ENCODE data around the gene RIMKLB.
"Not testable (repeated sequence)": the region's sequence is repeated elsewhere in the genome, so short reads cannot be mapped to it uniquely, and the experiment has no call there.

RIMKLB gene

DNA sequence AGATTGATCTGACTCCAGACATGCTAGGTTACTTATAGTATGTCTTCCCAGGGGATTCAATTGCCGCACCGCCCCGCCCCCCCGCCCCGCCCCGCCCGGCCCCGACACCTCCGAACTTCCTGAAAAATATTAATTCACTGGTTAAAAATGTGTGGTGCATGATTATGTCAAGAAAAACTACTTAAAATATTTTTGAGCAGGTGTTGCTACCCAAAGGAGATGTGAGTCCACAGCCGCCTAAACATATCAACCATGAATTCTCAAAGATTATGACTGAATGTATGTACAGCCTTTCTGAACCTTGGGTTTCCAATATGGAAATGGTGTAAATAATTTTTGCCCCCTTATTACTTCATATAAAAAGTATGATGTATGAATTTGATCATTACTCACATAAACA, 2.7 kb upstream of the RIMKLB start:
- DNase-seq (ENCODE audit: low spot score): no peak

DNA sequence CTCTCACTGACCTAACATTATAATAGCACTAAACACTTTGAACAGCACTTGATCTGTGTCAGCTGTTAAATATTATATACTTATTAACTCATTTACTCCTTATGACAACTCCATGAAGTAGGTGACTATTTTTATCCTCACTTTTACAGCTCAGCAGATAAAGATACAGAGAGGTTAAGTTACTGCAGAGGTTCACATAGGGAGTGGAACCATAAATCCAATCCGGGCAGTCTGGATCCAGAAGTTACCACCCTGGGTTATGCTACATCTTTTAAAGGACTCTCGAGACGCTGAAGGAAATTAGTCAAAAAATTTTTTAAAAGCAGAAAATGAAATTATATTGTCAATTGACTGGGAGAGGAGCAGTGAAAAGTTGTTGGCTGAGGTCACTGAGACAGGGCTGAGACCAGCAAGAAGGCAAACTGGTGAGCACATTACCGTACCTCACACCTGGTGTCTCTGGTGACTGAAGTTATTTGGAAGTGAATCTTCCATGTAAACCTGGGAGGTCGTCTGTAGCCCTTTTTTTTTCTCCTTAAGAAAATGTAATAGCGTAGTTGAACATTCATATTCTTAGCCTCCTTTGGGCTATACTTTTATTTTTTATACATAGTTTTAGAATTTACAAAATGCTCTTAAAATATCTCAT, 1.2 kb upstream of the RIMKLB start:
- no peak for DNase-seq (ENCODE audit: low spot score)

DNA sequence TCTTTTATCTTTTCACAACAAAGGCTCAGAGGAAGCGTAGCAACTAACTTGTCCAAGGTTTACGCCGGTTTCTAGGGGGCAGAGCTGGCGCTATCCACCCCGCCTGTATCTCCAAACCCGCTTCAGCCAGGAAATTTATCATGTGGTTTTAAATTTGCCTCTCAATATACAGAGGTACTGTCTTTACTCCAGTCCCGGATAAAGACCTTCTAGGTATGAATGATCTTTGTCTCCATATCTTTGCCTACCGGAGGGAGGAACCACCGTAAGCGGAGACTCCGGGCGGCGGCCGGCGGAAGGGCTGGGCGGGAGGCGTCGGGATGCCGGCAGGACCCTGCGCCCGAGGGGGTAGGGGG, 693 bp upstream of the RIMKLB start:
- peak; percentile 26 for DNase-seq (ENCODE audit: low spot score)

DNA sequence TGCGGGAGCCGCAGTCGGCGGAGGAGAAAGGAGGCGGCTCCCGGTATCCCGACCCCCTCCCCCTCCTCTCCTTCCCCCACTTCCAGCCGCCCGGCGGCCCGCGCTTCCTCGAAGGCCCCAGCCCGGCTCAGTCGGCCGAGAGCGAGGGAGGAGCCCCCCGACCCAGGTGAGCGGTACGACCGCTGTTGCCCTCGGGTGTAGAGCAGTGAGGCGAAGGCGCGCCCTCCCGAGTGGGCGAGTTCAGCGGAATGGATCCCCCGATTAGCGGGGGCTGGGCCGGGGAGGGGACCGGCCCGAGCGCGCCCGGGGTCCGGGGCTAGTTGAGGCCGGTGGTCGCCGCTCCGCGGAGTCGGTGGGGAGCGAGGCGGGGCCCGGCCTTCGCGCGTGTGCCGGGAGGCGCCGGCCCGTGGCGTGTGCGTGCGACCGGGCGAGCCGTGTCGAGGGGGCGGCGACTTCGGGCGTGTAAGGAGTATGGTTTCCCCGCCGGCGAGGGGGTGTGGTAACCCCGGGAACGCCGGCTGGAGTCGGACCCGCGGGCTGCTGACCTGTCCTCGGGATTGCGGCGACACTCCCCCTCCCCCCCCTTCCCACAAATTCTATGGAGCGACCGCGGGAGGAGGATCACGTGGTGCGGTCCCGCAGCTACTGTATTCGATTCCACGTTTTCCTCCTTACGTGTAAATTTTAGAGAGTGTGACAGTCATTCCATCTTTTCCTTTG, 501 bp downstream of the RIMKLB start:
- DNase-seq (ENCODE audit: low spot score): peak; percentile 26

DNA sequence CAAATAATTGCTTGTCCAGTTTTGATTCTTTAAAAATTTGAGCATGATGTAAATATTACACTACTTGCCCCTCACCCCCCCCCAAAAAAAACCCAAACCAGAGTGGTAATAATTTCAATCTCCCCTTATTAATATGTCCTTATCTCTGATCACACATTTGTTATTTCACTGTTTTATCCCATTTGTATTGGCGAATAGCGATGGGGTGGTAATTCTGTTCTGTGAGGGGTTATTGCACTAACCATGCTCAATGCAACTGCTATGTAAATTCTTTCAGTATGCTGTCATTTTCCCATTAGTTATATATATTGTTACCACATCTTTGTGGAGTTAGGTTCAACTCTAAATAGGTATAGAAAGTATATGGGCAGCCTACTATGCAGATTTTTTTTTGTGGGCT, 1.1 kb downstream of the RIMKLB start:
- DNase-seq (ENCODE audit: low spot score): no peak

DNA sequence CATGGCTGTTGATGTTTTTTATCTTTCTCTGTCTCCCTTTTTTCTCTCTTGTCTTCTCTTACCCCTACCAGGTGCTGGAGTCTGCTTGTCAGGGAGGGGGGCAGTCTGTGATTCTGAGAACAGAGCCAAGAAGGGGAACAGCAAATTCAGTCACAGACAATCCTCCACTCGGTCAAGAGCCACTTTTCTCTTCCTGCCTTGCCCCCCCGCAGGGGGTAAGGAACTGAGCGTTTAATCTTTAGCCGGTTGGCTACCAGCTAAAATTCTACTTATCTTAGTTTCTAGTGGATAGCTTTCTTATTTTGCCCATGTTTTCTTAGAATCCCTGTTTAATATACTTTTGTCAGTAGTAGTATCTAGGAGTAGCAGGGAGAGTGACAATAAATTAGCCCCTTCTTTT, 1.9 kb downstream of the RIMKLB start:
- no peak for DNase-seq (ENCODE audit: low spot score)

DNA sequence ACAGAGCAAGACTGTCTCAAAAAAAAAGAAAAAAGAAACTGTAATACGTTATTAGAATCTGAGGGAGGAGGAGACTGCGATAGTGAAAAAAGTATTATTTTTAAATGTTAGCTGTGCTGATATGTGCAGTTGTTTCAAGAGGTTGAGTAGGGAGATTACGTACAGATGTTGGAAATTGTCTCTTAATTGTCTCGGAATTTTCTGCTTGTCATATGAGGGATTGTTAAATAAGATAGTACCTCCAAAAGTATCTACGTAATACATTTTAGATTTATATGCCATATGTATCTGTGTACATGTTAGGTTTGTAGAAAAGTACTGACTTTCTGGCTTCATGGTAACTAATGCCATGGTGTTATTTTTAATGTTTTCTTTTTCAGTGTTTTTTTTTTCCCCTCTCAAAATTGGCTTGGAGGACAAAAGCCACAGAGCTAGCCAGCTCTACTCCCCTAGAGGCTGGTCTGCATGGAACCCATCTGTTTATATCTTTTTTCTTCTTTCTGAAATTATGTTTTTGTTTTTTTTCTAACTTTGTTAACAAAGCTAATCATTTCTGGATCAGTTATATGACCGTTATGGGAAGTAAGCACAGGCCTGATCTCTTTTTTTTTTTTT, 3.4 kb downstream of the RIMKLB start:
- DNase-seq (ENCODE audit: low spot score): no peak

DNA sequence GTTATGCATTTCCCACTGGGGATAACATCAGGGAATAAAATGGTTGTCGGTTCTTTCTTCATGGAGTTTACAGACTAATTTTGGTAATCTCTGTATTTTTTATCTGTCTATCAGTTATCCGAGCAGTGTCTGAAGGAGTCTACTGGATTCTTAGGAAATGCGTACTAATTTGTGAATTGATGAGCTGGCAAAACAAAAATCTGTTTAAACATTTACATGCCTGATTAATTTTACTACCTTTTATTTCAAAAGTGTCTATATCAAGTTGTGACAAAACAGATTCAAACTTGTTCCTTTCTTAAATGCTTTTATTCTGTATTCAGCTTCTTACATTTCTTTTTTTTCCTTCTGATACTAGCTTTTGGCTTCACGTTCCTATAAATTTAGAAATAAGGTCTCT, 4.4 kb downstream of the RIMKLB start:
- no peak for DNase-seq (ENCODE audit: low spot score)

DNA sequence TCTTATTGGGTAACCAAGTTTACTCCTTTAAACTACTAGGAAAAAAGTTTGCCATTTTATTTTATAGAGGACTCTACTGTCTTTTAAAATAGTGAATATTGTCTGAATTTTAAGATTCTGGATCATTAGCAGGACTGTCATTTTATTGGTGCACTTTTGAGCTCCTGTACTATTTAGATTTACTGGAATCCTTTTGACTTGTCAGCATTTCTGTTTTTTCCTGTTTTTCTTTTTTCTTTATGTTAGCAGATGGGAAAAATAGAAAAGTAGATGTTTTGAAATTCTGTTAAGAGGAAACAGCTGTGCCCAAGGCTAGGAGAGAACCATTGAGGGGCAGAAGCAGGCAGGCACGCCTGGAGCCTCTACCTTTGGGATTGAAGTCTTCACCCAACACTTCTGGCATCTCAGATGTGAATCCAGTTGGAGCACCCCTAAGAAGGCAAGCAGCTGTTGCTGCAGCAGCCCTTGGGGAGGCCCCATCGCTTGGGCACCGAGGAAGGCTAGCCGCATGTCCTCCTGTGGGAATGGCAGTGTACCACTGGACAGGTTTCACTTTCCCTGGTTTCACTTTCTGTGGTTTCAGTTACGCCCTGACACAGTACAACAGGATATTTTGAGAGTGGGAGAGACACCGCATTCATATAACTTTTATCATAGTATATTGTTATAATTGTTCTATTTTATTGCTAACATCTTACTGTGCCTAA, 11.5 kb downstream of the RIMKLB start:
- DNase-seq (ENCODE audit: low spot score): no peak

DNA sequence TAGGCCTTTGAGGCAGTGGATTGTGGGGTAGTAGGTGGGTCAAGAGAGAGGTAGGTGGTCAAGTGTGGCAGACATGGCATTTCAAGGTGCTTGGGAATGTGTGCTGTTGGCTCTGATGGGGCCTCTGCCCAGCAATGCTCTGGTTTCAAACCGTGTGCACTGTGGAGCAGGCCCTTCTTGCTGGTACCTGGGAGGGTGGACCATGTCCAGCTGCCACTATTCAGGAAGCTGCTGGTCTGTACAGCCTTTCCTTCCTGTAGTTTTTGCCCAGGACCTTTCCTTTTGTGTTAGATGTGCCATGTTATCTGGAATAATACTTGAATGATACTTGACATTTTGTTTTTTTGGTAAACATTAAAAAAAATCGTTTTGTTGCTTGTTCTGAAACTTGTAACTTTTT, 14.8 kb downstream of the RIMKLB start:
- DNase-seq (ENCODE audit: low spot score): no peak

DNA sequence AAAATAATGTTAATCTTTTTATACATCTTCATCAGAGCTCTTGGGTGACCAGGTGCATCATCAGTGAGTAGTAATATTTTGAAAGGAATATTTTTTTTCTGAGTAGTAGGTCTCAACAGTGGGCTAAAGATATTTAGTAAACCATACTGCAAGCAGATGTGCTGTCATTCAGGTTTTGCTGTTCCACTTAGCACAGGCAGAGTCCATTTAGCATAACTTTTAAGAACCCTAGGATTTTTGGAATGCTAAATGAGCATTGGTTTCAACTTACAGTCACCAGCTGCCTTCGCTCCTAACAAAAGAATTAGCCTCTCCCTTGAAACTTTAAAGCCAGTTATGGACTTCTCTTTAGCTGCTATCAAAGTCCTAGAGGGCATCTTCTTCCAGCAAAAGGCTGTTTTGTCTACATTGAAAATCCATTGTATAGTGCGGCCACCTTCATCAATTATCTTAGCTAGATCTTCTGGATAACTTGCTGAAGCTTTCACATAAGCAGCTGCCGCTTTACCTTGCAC, 24.6 kb downstream of the RIMKLB start:
- no peak for DNase-seq (ENCODE audit: low spot score)

DNA sequence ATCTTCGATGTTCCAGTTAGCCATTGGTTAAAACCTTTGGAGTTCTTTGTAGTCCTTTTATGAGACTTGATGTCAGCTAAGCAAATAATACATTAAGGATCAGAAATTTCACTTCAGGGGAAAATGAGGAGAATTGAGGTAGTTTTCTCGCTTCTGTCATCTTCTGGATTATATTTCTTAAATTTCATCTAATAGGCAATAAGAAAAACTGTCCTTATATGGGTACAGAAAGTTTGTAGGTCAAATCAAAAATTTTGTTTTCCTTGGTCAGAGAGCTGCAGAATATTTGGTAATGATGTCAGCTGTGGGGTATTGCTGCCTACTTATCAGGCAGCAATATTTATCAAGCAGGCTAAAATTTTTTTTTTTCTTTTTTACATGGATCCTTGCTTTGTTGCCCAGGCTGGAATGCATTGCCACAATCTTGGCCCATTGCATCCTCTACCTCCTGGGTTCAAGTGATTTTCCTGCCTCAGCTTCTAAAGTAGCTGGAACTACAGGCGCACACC, 37.1 kb downstream of the RIMKLB start:
- no peak for DNase-seq (ENCODE audit: low spot score)

DNA sequence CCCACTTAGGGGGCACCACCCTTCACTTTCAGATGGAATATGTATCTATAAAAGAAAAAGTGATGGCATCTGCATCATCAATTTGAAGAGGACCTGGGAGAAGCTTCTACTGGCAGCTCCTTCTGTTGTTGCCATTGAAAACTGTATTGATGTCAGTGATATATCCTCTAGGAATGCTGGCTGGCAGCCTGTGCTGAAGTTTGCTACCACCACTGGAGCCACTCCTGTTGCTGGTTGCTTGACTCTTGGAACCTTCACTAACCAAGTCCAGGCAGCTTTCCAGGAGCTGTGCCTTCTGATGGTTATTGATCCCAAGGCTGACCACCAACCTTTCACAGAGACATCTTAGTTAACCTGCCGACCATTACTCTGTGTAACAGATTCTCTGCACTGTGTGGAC, 44.7 kb downstream of the RIMKLB start:
- no peak for DNase-seq (ENCODE audit: low spot score)

DNA sequence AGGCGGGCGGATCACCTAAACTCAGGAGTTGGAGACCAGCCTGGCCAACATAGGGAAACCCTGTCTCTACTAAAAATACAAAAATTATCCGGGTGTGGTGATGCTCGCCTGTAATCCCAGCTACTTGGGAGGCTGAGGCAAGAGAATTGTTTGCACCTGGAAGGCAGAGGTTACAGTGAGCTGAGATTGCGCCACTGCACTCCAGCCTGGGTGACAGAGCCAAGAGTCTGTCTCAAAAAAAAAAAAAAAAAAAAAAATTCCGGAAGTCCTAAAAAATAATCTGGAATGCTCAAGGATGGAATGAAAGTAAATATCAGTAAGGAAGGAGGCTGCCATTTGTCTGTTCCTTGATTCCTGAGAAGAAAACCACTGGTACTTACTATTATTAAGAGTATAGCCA, 45.3 kb downstream of the RIMKLB start:
- not testable (repeated sequence) for DNase-seq (ENCODE audit: low spot score)

DNA sequence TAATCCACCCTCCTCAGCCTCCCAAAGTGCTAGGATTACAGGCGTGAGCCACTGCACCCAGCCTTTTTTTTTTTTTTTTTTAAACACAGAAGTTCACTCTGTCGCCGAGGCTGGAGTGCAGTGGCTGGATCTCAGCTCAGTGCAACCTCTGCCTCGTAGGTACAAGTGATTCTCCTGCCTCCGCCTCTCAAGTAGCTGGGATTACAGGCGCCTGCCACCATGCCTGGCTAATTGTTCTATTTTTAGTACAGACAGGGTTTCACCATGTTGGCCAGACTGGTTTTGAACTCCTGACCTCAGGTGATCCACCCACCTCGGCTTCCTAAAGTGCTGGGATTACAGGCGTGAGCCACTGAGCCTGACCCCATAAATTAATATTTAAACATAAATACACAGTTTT, 47.8 kb downstream of the RIMKLB start:
- DNase-seq (ENCODE audit: low spot score): not testable (repeated sequence)

DNA sequence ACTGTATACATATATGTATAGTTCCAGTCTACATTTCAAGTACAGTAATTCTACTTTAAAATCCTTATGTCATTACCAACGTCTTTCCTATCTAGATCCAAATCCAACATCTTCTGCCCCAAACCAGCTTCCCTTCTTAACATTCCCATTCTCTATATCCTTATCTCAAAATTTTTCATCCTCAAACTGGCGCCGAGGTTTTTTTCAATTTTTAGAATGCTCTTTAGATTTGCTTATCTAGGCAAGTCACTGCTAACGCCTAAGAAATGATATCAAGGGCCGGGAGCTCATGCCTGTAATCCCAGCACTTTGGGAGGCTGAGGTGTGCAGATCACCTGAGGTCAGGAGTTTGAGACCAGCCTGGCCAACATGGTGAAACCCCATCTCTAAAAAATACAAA, 48.3 kb downstream of the RIMKLB start:
- no peak for DNase-seq (ENCODE audit: low spot score)

DNA sequence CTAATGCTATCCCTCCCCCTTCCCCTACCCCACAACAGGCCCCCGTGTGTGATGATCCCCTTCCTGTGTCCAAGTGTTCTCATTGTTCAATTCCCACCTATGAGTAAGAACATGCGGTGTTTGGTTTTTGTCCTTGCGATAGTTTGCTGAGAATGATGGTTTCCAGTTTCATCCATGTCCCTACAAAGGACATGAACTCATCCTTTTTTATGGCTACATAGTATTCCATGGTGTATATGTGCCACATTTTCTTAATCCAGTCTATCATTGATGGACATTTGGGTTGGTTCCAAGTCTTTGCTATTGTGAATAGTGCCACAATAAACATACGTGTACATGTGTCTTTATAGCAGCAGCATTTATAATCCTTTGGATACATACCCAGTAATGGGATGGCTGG, 62.3 kb downstream of the RIMKLB start:
- not testable (repeated sequence) for DNase-seq (ENCODE audit: low spot score)

DNA sequence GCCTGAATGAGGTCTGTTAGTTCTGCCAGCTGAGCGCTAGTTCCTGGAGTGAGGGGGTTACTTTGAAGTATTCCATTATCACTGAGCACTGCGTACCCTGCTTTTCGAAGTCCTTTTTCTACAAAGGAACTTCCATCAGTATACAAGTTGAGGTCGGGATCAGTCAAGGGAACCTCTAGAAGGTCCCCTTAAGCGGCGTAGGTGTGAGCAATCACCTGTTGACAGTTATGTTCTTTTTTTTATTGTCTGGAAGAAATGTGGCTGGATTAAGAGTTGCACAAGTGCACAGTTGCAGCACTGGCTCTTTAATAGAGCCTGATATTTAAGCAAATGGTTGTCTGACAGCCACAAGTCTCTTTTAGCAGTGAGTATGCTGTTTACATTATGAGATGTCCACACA, 64.9 kb downstream of the RIMKLB start:
- not testable (repeated sequence) for DNase-seq (ENCODE audit: low spot score)

DNA sequence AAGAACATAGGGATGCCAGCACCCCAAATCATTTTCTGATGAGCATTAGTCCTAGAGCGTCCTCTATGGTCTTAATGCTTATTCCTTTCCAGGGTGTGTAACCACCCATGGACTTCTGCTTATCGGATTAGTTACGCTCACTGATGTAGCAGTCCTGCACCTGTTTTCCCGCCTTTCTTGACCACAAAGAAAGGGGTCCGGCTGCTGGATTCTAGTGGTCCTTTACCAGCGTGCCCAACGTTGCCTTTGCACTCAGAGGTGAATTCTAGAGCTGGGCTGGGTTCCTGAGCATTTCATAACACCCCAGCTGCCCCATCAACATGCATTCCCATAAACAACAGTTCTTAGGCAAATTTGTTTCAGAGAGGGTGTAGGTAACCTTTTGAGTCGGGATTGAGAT, 68.3 kb downstream of the RIMKLB start:
- DNase-seq (ENCODE audit: low spot score): not testable (repeated sequence)

DNA sequence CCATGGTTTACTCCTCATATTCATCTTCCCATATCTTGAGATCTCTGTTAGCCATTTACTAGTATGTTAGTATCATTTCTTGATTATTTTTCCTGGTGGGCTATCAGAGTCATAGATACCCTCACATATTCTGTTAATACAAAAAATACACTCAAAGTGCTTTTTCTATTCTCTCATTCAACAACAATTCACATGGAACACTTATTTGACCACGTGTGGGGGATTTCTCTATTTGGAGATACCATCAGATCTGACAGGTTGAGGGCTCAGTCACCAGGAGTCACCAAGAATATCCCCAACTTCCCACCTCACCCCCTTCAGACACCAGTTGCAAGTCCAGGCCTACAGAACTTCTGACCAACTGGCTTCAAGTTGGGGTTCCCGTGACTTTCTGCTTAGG, 72.7 kb downstream of the RIMKLB start:
- DNase-seq (ENCODE audit: low spot score): no peak

DNA sequence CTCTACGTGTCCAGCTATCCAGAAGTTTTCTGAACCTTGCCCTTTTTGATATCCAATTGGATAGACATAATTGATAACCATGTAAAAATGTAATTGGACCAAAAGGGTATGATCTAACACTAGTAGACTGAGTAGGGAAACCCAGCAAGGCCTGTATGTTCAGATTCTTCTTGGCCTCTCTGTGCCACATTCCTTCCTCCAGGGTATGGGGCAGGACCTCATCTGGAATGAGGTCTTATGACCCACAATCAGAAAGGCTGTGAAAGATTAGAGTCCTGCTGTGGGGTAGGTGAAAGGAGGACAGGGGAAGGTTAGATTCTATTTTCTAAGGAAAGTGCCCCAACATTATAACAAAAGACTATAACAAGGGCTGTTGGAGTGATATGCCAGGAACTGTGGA, 73.3 kb downstream of the RIMKLB start:
- no peak for DNase-seq (ENCODE audit: low spot score)

DNA sequence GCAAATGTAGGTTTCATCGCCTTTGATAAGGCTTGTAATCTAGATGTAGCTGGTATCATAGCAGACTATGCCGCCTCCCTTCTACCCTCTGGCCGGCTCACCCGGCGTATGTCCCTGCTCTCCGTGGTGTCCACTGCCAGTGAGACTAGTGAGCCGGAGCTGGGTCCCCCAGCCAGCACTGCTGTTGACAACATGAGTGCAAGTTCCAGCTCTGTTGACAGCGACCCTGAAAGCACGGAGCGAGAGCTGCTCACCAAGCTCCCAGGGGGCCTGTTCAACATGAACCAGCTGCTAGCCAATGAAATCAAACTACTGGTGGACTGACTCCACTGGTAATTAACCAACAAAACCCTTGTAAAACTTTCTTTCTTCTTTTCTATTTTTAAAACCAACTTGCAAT, 75.7 kb downstream of the RIMKLB start:
- no peak for DNase-seq (ENCODE audit: low spot score)

DNA sequence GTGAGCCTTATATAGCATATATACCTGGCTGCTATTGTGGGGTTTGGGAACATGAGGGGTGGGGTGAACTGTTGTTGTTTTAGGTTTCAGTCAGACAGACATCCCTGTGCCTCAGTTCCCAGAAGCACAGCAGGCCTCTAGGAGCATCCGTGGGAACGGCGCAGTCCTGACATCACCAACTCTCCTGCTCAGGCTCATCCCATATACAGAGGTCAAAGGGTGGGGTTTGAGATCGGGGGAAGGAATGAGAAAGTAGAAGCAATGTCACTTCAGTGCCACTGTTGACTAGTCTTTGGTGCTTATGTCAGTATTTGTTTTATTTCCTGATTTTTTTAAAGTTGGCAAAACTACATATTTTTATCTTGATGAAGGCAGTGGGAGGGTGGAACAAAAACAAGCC, 81.5 kb downstream of the RIMKLB start:
- no peak for DNase-seq (ENCODE audit: low spot score)

Data from CD4-positive, alpha-beta T cell treated with Interleukin-15 for 4 hours (primary cell).